Activated CD4-positive, alpha-beta T cell treated with anti-CD3 and anti-CD28 coated beads for 1 hour (primary cell): ENCODE data around the gene SPRY4.
"Not testable (repeated sequence)": the region's sequence is repeated elsewhere in the genome, so short reads cannot be mapped to it uniquely, and the experiment has no call there.

ENCODE experiments used
- DNase-seq: peaks from one replicate; pipeline ENCODE4 v3.0.0-alpha.2; 2020

Gene SPRY4

DNA sequence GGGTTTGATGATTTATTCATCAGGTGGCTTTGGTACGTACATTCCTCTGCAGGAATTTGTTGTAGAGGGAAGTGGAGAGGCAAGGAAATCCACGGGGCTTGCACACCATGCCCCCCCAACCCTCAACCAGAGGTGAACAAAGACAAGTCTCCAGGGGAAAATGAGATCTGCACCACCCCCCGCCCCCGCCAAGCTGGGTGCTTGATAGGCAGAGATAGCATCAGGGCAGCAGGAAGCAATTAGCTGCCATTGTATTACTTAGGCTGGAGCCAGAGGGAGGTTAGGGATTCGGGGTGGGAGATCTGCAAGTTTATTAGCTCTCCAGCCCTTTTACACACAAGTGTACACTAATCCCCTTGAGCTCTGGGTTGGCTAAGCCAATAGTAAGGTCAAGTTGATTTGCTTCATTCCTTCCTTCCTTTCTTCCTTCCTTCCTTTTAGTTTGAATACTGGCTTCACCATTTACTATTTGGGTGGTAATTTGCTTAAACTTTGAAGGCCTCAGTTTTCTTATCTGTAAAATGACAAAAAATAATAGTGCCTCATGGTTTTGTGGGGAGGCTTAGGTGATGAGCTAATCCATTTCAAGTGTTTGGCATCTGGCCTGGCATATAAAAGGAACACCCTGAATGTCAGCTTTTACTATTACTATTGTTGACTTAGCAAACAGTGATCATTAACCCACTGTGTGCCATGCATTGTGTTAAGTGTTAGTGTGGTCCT lies 34.1 kb downstream of the SPRY4 start:
- no peak for DNase-seq

DNA sequence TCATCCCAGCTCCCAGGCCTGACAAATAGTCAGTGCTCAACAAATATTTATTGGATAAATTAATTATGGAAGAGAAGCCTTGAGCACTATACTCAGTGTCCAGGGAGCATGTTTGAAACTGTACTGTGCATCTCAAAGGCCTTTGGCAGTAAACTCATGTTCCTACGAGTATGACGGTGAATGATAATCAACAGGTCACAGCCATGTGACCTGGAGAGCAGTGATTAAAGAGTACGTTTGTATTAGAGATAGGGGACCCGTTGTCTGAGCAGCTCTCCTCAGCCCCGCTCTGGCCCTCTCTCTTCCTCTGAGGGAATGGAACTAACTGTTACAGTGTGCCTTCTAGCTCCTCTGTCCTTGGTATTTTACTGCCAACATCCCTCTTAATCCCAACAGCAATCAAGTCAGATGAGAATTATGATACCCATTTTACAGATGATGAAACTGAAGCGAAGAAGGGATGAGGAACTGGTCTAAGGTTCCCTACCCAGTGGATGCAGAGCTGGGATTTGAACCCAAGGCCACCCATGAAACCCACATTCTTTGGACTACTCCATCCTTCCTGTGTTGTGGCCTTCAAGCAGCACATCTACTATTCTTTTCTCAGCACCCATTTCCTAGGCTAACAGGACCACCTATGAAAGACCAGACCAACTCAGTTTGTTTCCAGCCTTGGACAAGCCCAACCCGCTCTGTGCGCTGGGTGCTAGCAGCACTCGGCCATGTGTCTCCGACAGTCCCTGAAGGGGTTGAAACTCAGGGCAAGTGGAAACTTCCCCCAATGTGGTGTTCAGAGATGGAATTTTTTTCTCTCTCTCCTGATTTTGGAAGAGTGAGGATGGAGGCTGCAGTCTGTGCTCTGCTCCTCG lies 34.9 kb downstream of the SPRY4 start:
- DNase-seq = no peak

DNA sequence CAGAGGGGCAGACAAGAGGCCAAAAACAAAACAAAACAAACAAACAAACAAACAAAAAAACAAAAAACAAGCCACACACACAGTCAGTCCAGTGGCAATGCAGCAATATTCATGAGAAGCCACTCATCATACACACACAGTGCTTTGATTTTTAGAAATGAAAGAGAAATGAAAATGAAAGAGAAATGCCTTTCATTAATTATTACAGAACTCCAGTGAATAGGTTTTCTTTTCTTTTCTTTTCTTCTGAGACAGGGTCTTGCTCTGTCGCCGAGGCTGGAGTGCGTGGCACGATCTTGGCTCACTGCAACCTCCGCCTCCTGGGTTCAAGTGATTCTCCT lies 36.9 kb downstream of the SPRY4 start:
- no peak for DNase-seq

DNA sequence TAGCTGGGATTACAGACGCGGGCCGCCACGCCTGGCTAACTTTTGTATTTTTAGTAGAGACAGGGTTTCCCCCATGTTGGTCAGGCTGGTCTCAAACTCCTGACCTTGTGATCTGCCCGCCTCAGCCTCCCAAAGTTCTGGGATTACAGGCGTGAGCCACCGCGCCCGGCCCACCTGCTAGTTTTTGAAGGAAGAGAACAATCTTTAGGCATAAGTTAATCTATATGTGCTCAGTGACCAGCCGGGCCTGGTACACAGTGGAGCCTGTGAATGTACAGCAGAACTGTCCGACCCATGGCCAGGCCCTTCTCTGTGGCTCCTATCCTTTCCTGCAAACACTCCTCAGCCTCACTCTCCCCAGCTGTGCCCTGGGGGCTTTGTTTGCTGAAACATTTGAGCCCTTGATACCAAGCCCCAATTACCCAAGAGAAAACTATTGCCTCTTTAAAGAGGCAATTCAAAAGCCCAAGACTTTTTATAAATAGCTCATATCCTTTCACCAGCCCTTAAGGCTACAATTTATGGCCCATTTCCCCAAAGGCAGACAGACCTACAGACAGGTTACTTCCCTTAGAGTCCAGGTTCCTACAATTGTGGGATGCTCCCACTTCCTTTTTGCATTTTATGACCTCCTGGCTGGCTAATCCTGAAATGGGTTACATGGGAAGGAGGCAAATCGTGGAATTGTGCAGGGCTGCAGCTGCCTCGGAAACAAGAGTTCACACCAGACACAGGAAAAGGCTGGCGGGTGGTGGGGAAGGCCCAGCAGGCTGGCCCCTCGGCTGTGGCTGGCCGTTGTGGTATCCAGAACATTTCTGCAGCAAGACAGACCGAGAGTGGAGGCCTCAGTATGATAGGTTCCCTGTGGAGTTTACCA lies 37.5 kb downstream of the SPRY4 start:
- no peak for DNase-seq

DNA sequence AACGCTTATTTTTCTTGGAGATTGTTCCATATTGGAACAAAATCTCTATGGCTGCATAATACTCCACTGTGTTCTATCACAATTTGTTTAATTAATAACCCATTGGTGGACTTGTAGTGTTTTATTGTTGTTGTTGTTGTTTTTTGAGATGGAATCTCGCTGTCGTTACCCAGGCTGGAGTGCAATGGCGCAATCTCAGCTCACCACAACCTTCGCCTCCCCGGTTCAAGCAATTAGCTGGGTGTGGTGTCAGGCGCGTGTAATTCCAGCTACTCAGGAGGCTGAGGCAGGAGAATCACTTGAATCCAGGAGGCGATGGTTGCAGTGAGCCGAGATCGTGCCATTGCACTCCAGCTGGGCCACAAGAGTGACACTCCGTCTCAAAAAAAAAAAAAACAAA lies 38.7 kb downstream of the SPRY4 start:
- no peak for DNase-seq

DNA sequence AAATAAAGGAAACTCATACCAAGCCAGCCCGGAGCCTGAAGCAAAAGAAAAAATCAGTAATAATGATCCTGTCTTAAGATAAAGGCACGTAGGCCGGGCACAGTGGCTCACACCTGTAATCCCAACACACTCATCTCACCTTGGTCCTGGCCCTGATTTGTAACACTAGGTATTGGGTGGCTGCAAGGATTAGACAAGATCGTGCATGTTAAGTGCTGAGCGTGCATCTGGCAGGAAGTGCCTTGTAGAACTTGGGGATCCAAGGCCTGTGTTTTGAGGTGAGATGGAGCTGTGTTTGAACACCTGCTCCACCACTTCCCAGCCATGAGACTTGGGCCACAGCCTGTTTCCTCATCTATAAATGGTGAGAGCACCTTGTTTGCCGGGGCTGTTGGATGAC lies 41.5 kb downstream of the SPRY4 start:
- no peak for DNase-seq

DNA sequence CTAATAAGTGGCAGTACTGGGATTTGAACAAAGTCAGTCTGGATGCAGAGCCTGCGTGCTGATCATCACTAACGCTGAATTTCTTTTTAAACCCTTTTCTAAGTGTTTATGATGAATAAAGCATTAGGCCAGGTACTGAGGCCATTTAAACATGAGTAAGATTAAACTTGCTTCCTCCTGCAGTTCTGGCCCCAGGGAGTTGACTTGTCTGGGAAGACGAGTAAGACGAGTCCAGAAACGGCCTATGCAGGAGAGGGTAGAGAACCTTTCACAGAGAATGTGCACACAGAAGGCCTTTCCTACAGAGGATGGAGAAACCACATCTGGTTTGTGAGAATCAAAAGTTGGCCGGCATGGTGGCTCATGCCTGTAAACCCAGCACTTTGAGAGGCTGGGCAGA lies 42.9 kb downstream of the SPRY4 start:
- no peak for DNase-seq

DNA sequence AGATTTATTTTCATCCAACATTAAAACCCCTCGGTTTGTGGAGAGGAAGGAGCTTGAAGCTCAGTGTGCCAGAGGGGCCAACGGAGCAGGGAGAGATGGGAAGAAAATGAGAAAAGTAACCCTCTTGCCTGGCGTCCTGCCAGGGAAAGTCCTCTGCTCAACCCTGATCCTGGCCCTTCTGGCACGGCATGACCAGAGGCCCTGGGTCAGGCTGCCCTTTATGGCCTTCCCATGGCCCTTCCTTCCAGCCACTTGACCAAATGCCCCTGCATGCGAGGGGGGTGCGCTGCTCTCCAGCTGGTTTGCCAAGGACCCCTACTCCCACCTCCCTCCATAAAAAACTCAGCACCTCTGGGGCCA lies 43.8 kb downstream of the SPRY4 start:
- no peak for DNase-seq

DNA sequence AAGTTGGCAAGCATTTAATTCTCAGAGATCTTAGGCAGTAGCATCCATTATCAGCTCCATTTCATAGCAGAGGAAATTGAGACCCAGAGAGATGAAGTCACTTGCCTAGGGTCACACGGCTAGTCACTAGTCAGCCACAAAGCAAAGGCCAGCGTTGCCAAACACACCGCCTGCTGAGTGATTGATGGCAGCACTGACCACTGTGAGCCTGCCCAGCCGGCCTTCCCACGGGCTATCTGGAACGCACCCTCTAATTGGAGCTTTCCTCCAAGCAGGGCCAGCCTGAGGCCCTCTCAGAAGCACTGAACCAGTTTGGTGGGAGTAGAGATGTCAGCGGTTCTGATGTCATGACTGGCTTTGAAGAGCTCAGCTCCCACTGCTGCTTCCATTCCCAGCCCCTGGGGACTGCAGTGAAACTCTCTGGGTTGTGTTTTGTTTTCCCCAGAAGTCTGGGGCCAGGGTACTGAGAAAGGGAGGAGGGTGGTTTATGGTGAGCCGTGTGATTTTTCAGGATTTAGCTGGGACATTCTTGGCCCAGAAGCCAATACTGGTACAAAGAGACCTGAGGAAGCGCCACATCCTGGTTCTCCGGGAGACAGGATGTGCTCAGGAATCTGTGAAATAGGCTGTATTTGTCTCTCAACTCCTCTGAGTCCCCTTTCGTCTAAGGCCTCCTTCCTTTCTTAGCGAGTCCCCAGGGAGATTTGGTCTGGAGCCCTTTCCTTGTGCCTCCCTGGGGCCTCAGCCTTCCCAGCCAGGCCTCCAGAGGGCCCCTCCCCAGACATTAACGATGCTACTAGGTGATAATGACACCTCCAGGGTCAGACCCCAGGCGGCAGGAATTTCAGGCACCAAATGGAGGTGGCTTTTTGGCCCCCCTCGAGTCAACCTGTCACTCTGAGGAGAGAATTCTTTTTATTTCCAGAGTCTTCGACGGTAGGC lies 44.5 kb downstream of the SPRY4 start:
- DNase-seq = no peak

DNA sequence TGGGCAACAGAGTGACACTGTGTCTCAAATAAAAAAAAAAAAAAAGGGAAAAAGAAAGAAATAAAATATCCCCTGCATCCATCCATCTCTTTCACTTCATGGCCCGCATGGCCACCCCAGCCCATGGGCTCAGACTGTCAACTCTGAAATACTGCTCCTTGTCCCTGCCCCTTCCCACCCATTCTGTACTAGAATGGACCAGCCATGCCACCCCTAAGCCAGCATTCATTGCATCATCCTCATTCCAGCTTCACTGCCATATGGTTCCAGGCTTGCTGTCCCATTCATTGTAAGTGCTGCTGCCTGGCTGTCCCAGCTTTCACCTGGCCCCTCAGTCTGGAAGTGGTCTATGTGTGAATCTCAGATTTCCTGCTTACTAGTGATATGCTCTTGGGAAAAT lies 46.2 kb downstream of the SPRY4 start:
- no peak for DNase-seq

DNA sequence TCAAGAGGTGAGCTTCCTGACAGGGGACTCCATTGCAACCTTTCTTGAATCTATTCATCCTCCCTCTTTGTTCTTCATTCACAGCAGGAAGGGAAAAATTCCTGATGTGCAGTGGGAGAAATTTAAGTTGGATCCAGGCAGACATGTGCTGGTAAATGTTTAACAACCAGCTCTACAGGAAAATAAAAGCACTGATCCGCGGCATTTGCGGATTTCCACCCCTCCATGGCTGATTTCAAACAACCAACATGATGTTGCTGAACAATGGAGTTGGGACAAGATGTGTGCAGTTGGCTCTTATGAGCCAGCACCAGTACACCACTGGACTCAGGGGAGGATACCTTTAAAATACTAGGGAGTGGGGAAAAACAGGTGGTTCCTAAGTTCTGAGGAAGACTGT lies 47.0 kb downstream of the SPRY4 start:
- DNase-seq = no peak

DNA sequence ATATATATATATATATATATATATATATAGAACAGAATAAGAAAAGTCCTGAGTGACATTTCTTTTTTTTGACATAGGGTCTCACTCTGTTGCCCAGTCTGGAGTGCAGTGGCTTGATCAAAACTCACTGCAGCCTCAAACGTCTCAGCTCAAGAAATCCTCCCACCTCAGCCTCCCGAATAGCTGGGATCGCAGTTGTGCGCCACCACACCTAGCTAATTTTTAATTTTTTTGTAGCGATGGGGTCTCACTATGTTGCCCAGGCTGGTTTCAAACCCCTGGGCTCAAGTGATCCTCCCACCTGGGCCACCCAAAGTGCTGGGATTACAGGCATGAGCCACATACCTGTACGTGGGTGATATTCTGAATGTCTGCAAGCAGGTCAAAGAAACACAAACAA lies 48.3 kb downstream of the SPRY4 start:
- DNase-seq = no peak

DNA sequence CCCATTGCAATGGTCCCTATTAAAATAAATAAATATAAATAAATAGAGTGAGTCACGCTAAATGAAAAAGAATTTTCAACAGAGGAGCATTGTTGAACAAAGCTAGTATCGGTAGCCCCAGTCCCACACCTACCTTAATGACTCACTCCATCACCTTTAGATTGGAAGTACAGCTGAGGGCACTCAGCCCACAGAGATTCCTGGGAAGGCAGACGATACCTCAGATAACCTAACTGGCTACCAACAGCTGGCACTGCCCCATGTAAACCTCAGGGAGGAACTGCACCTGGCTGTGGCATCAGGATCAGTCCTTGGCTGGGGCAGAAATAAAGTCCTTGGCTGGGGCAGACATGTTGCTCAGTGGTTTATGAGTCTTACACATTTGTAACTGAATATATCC lies 49.3 kb downstream of the SPRY4 start:
- no peak for DNase-seq

DNA sequence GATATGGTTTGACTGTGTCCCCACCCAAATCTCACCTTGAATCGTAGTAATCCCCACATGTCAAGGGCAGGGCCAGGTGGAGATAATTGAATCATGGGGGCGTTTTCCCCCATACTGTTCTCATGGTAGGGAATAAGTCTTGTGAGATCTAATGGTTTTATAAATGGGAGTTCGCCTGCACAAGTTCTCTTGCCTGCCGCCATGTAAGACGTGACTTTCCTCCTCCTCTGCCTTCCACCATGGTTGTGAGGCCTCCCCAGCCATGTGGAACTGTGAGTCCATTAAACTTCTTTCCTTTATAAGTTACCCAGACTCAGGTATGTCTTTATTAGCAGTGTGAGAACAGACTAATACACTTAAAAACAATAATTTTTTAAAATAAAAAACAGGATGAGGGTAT lies 52.2 kb downstream of the SPRY4 start:
- DNase-seq = not testable (repeated sequence)

DNA sequence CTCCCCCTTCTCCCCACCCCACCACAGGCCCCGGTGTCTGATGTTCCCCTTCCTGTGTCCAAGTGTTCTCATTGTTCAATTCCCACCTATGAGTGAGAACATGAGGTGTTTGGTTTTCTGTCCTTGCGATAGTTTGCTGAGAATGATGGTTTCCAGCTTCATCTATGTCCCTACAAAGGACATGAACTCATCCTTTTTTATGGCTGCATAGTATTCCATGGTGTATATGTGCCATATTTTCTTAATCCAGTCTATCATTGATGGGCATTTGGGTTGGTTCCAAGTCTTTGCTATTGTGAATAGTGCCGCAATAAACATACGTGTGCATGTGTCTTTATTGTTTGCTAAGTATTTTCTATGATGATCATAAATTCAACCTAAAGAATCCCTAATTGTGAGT lies 60.7 kb downstream of the SPRY4 start:
- not testable (repeated sequence) for DNase-seq

DNA sequence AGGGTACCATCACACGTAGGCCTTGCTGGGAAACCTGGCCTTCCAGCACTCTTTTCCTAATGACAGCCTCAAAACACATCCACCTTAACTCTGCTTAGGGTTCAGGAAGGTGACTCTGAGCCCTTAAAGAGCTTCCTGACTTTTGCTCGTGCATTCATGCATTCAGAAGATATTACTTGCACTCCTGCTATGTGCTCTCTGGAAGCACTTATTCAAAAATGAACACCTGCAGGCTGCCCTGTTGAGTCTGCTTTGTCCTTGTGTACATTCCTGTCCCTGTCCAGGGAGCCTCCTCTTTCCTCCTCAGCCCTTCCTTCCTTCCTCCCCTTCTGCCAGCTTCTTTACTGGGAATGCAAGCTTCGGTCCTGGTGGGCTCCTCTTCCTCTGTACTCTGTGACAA lies 61.5 kb downstream of the SPRY4 start:
- no peak for DNase-seq

DNA sequence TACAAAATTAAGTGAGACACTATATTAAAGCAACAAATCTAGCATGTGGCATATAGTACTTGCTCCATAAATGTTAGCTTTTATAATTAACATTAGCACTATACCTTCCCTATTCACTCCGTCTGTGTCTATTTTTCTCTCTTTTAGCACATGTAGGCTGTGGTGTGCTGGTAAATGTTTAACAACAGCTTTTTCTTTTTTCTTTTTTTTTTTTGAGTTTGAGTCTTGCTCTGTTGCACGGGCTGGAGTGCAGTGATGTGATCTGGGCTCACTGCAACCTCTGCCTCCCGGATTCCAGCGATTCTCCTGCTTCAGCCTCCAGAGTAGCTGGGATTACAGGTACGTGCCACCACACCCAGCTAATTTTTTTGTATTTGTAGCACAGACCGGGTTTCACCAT lies 62.1 kb downstream of the SPRY4 start:
- DNase-seq = no peak
